HEK293 (cell line): ENCODE data around the gene HUS1B.
A peak's percentile ranks its signal among the peaks of the same experiment; 100 is the strongest.

ENCODE experiments used
- CTCF ChIA-PET: fragments of 350-600 bp; formaldehyde crosslinking; extraction: SDS; loops from one replicate; lab custom pipeline; 2021; ENCODE audit warnings: antibody characterized with exemption; lab: Yijun Ruan, JAX
- POLR2A ChIA-PET: fragments of 300-600 bp; formaldehyde crosslinking; extraction: SDS; loops from one replicate; lab custom pipeline; 2020; ENCODE audit warnings: antibody characterized with exemption, inconsistent platforms; lab: Yijun Ruan, JAX
- H3K27ac ChIP-seq: fragments of 200-500 bp; sonication (Bioruptor generic); 2 replicates; pipeline ENCODE4 v1.5.1; 2014; ENCODE audit warnings: low read depth, low read length, control low read depth, inconsistent platforms; ENCODE audit errors: extremely low read depth
- H3K36me3 ChIP-seq, 2 experiments: fragments of 200-500 bp in 1 of 2; sonication (Bioruptor generic) in 1 of 2; 1 replicate in 1 of 2; 2 replicates in 1 of 2; pipeline ENCODE4 v1.5.1; 2014 to 2017; ENCODE audit warnings: inconsistent platforms in 2 of 2, low read length in 2 of 2; ENCODE audit not compliant: control insufficient read depth in 2 of 2, insufficient read depth in 1 of 2
- H3K4me1 ChIP-seq: fragments of 200-500 bp; sonication (Bioruptor generic); 2 replicates; pipeline ENCODE4 v1.5.1; 2014; ENCODE audit warnings: mild to moderate bottlenecking, low read length, inconsistent platforms; ENCODE audit not compliant: control insufficient read depth, insufficient read depth
- H3K4me3 ChIP-seq: 2 replicates; pipeline ENCODE4 v1.5.1; 2011; ENCODE audit warnings: low read depth, mild to moderate bottlenecking, control low read depth, low read length, moderate library complexity
- H3K9me3 ChIP-seq: fragments of 200-500 bp; sonication (Bioruptor generic); 2 replicates; pipeline ENCODE4 v1.5.1; 2014; ENCODE audit warnings: low read depth, low read length, inconsistent platforms; ENCODE audit not compliant: control insufficient read depth, insufficient read depth
- BCL11B ChIP-seq: fragments of 450-650 bp; formaldehyde crosslinking; IDR thresholded peaks from 2 replicates; pipeline ENCODE4 v1.5.1; 2016; ENCODE audit warnings: low read depth, missing biosample characterization, missing genetic modification characterization
- EGR2 ChIP-seq: fragments of 450-650 bp; formaldehyde crosslinking; IDR thresholded peaks from 2 replicates; pipeline ENCODE4 v1.5.1; 2016; ENCODE audit warnings: low read depth, missing biosample characterization, missing genetic modification characterization
- GFI1B ChIP-seq: fragments of 450-650 bp; formaldehyde crosslinking; IDR thresholded peaks from 2 replicates; pipeline ENCODE4 v1.5.1; 2016; ENCODE audit warnings: missing biosample characterization, missing genetic modification characterization
- GLI4 ChIP-seq: fragments of 450-650 bp; formaldehyde crosslinking; IDR thresholded peaks from 2 replicates; pipeline ENCODE4 v1.5.1; 2016; ENCODE audit warnings: missing biosample characterization, missing genetic modification characterization
- HOXD13 ChIP-seq: sonication (generic); formaldehyde crosslinking; IDR thresholded peaks from 2 replicates; pipeline ENCODE4 v1.8.0; 2022; ENCODE audit warnings: missing genetic modification reagents, borderline replicate concordance
- SCRT2 ChIP-seq: fragments of 450-650 bp; formaldehyde crosslinking; IDR thresholded peaks from 2 replicates; pipeline ENCODE4 v1.5.1; 2016; ENCODE audit warnings: missing biosample characterization, missing genetic modification characterization
- TCF7L2 ChIP-seq: IDR thresholded peaks from 2 replicates; pipeline ENCODE4 v1.6.1; 2011; ENCODE audit warnings: low read depth, mild to moderate bottlenecking, inconsistent platforms, low read length, moderate library complexity, borderline replicate concordance
- WT1 ChIP-seq: fragments of 450-650 bp; formaldehyde crosslinking; IDR thresholded peaks from 2 replicates; pipeline ENCODE4 v1.5.1; 2016; ENCODE audit warnings: missing biosample characterization, missing genetic modification characterization
- YY1 ChIP-seq: fragments of 450-650 bp; formaldehyde crosslinking; IDR thresholded peaks from 2 replicates; pipeline ENCODE4 v1.5.1; 2018; ENCODE audit warnings: missing biosample characterization, missing genetic modification characterization
- ZBTB21 ChIP-seq: fragments of 450-650 bp; formaldehyde crosslinking; IDR thresholded peaks from 2 replicates; pipeline ENCODE4 v1.5.1; 2017; ENCODE audit warnings: missing biosample characterization, missing genetic modification characterization
- ZNF10 ChIP-seq: fragments of 450-650 bp; formaldehyde crosslinking; IDR thresholded peaks from 2 replicates; pipeline ENCODE4 v1.5.1; 2017; ENCODE audit warnings: missing biosample characterization, missing genetic modification characterization
- ZNF121 ChIP-seq: fragments of 450-650 bp; formaldehyde crosslinking; IDR thresholded peaks from 2 replicates; pipeline ENCODE4 v1.5.1; 2016; ENCODE audit warnings: missing biosample characterization, missing genetic modification characterization
- ZNF169 ChIP-seq: fragments of 450-650 bp; formaldehyde crosslinking; IDR thresholded peaks from 2 replicates; pipeline ENCODE4 v1.5.1; 2016; ENCODE audit warnings: missing biosample characterization, missing genetic modification characterization
- ZNF202 ChIP-seq: fragments of 450-650 bp; formaldehyde crosslinking; IDR thresholded peaks from 2 replicates; pipeline ENCODE4 v1.5.1; 2016; ENCODE audit warnings: missing biosample characterization, missing genetic modification characterization, borderline replicate concordance
- ZNF335 ChIP-seq: fragments of 450-650 bp; formaldehyde crosslinking; conservative IDR thresholded peaks from 2 replicates; pipeline ENCODE4 v1.5.1; 2016; ENCODE audit warnings: missing biosample characterization, missing genetic modification characterization
- ZNF473 ChIP-seq: fragments of 450-650 bp; formaldehyde crosslinking; IDR thresholded peaks from 2 replicates; pipeline ENCODE4 v1.5.1; 2017; ENCODE audit warnings: missing biosample characterization, missing genetic modification characterization
- ZNF48 ChIP-seq: fragments of 450-650 bp; formaldehyde crosslinking; IDR thresholded peaks from 2 replicates; pipeline ENCODE4 v1.5.1; 2016; ENCODE audit warnings: missing biosample characterization, missing genetic modification characterization
- ZNF488 ChIP-seq: fragments of 450-650 bp; formaldehyde crosslinking; IDR thresholded peaks from 2 replicates; pipeline ENCODE4 v1.5.1; 2016; ENCODE audit warnings: missing biosample characterization, missing genetic modification characterization
- ZNF548 ChIP-seq: fragments of 450-650 bp; formaldehyde crosslinking; IDR thresholded peaks from 2 replicates; pipeline ENCODE4 v1.5.1; 2016; ENCODE audit warnings: missing biosample characterization, missing genetic modification characterization
- ZNF660 ChIP-seq: fragments of 450-650 bp; IDR thresholded peaks from 2 replicates; pipeline ENCODE4 v1.5.1; 2018; ENCODE audit warnings: missing biosample characterization, mild to moderate bottlenecking, missing genetic modification characterization
- ZNF747 ChIP-seq: fragments of 450-650 bp; formaldehyde crosslinking; IDR thresholded peaks from 2 replicates; pipeline ENCODE4 v1.5.1; 2016; ENCODE audit warnings: missing biosample characterization, missing genetic modification characterization
- TF ChIP-seq, protein P1 (sequence below): fragments of 450-650 bp; formaldehyde crosslinking; IDR thresholded peaks from 2 replicates; pipeline ENCODE4 v1.5.1; 2016; ENCODE audit warnings: missing biosample characterization, missing genetic modification characterization
- TF ChIP-seq, protein P2 (sequence below): fragments of 450-650 bp; formaldehyde crosslinking; IDR thresholded peaks from 2 replicates; pipeline ENCODE4 v1.5.1; 2016; ENCODE audit warnings: missing biosample characterization, missing genetic modification characterization
- TF ChIP-seq, protein P3 (sequence below): fragments of 450-650 bp; IDR thresholded peaks from 2 replicates; pipeline ENCODE4 v1.5.1; 2018; ENCODE audit warnings: missing biosample characterization, mild to moderate bottlenecking, missing genetic modification characterization
- TF ChIP-seq, protein P4 (sequence below): fragments of 450-650 bp; formaldehyde crosslinking; IDR thresholded peaks from 2 replicates; pipeline ENCODE4 v1.5.1; 2017; ENCODE audit warnings: missing biosample characterization, missing genetic modification characterization
- TF ChIP-seq, protein P5 (sequence below): fragments of 450-650 bp; formaldehyde crosslinking; IDR thresholded peaks from 2 replicates; pipeline ENCODE4 v1.5.1; 2016; ENCODE audit warnings: missing biosample characterization, missing genetic modification characterization

HUS1B gene

DNA sequence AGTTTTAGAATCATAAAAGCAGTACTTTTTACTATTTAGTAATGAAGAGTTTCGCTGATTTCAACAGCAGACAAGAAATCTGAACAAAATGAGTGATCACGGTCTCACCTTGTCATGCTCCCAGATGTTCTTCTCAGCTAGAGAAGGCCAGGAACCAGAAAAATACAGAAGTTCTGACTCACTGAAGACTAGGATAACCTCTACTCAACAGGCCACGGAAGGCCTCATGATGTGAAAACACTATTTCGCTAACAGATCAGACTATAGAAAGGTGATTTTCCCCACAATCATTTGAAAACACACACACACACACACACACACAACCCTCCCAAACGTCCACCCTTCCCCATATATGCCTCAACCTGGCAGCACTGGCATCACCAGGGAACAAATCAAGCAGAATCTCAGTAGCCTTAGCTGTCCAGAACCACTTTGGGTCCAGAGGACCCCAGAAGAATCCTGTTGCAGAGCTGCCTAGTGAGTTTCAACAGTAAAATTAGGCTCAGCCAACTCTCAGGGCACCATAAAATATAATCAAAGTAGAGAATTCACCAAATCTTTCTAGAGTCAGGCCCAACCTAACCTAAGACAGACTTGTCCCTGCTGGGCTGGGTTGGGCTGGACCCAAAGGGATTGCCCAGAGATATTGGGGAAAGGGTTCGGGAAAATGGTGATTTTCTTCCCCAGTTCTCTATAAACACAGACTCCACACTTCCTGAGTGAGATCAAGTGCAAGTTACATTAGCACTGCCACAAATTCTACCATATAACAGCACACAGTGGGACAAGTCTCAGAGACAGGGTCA, 28.1 kb upstream of the HUS1B start (continued):
- TF ChIP-seq ZNF488 (no peak), WT1 (tag by site-specific recombination) (0 out of 2 replicates have a peak, but pooled peaks have one; percentile 4), ZBTB21 (no peak), ZNF473 (tag by site-specific recombination) (no peak), HOXD13 (CRISPR knock-in tag) (no peak), ZNF121 (tag by site-specific recombination) (no peak), YY1 (tag by site-specific recombination) (no peak), BCL11B (tag by site-specific recombination) (no peak), ZNF10 (no peak), ZNF660 (tag by site-specific recombination) (no peak), ZNF48 (no peak), SCRT2 (tag by site-specific recombination) (0 out of 2 replicates have a peak, but pooled peaks have one; percentile 20), ZNF335 (tag by site-specific recombination) (peak; percentile 61)
- TF ChIP-seq, protein P1, sequence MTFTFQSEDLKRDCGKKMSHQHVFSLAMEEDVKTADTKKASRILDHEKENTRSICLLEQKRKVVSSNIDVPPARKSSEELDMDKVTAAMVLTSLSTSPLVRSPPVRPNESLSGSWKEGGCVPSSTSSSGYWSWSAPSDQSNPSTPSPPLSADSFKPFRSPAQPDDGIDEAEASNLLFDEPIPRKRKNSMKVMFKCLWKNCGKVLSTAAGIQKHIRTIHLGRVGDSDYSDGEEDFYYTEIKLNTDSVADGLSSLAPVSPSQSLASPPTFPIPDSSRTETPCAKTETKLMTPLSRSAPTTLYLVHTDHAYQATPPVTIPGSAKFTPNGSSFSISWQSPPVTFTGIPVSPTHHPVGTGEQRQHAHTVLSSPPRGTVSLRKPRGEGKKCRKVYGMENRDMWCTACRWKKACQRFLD (tag by site-specific recombination): no peak
- TF ChIP-seq, protein P2, sequence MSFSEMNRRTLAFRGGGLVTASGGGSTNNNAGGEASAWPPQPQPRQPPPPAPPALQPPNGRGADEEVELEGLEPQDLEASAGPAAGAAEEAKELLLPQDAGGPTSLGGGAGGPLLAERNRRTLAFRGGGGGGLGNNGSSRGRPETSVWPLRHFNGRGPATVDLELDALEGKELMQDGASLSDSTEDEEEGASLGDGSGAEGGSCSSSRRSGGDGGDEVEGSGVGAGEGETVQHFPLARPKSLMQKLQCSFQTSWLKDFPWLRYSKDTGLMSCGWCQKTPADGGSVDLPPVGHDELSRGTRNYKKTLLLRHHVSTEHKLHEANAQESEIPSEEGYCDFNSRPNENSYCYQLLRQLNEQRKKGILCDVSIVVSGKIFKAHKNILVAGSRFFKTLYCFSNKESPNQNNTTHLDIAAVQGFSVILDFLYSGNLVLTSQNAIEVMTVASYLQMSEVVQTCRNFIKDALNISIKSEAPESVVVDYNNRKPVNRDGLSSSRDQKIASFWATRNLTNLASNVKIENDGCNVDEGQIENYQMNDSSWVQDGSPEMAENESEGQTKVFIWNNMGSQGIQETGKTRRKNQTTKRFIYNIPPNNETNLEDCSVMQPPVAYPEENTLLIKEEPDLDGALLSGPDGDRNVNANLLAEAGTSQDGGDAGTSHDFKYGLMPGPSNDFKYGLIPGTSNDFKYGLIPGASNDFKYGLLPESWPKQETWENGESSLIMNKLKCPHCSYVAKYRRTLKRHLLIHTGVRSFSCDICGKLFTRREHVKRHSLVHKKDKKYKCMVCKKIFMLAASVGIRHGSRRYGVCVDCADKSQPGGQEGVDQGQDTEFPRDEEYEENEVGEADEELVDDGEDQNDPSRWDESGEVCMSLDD (tag by site-specific recombination): no peak
- TF ChIP-seq, all 188 proteins: peak for 5

DNA sequence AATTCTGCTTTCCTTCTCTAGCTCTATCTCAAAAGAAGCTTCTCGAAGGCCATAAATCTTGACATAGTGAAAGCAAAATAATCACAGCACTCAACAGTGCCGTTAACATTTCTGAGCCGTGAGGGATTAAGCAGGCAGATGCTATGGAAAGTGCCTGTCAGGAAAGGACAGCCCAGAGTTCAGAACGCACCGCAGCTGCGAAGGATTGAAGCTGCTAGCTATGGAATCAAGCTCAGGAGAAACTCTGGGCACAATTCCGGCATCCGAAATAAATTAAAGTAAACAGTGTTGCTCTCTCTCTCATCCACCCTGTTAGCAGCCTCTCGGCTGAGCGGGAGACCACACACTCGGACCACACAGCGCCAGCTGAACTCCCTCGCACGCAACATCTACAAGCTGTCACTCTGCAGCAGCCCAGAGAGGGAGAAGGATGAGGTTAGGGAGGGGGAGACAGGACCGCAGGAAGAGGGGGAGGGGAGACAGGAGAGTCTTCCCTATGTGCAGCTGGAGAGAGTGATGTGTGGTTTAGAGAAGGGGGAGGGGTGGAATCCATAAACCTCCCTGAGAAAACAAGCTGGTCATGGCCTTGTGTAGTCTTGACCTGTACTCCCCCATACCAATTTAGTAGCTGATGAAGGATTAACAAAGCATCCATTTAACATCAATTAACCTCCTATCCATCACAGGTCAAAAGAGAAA, 27.0 kb upstream of the HUS1B start:
- ChIA-PET CTCF (interaction anchor here (0.5 to 5.2 kb wide), 14 partner anchors 9 to 404 kb away, joined by 3 to 27 read pairs (median 3); partner anchors contain the start of gene EXOC2), POLR2A (interaction anchor here (0.5 to 2.0 kb wide), 7 partner anchors 9 to 299 kb away, joined by 3 to 30 read pairs (median 4); partner anchors contain the start of gene EXOC2)
- Histone ChIP-seq H3K27ac (peak overlapping the region; percentile 91), H3K4me1 (peaks cover 50% of the 10 kb centered on the region), H3K36me3 (peaks cover 0 to 8% of the 10 kb centered on the region in 2 experiments; a peak in 1 of 3 replicates), H3K4me3 (peak overlapping the region; percentile 20), H3K9me3 (no peaks in the 10 kb centered on the region)
- TF ChIP-seq, protein P3, sequence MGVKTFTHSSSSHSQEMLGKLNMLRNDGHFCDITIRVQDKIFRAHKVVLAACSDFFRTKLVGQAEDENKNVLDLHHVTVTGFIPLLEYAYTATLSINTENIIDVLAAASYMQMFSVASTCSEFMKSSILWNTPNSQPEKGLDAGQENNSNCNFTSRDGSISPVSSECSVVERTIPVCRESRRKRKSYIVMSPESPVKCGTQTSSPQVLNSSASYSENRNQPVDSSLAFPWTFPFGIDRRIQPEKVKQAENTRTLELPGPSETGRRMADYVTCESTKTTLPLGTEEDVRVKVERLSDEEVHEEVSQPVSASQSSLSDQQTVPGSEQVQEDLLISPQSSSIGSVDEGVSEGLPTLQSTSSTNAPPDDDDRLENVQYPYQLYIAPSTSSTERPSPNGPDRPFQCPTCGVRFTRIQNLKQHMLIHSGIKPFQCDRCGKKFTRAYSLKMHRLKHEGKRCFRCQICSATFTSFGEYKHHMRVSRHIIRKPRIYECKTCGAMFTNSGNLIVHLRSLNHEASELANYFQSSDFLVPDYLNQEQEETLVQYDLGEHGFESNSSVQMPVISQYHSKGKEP (tag by site-specific recombination): peak; percentile 50
- TF ChIP-seq TCF7L2 (peak; percentile 50), ZNF548 (tag by site-specific recombination) (no peak; the same call in 1 of the 2 replicates), ZNF202 (tag by site-specific recombination) (no peak), GLI4 (no peak), EGR2 (tag by site-specific recombination) (peak; percentile 73), GFI1B (tag by site-specific recombination) (peak; percentile 52; the same call in 1 of the 2 replicates), ZNF747 (tag by site-specific recombination) (no peak), ZNF169 (no peak)
- TF ChIP-seq, protein P4, sequence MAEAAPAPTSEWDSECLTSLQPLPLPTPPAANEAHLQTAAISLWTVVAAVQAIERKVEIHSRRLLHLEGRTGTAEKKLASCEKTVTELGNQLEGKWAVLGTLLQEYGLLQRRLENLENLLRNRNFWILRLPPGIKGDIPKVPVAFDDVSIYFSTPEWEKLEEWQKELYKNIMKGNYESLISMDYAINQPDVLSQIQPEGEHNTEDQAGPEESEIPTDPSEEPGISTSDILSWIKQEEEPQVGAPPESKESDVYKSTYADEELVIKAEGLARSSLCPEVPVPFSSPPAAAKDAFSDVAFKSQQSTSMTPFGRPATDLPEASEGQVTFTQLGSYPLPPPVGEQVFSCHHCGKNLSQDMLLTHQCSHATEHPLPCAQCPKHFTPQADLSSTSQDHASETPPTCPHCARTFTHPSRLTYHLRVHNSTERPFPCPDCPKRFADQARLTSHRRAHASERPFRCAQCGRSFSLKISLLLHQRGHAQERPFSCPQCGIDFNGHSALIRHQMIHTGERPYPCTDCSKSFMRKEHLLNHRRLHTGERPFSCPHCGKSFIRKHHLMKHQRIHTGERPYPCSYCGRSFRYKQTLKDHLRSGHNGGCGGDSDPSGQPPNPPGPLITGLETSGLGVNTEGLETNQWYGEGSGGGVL (tag by site-specific recombination): peak; percentile 99
- TF ChIP-seq, protein P5, sequence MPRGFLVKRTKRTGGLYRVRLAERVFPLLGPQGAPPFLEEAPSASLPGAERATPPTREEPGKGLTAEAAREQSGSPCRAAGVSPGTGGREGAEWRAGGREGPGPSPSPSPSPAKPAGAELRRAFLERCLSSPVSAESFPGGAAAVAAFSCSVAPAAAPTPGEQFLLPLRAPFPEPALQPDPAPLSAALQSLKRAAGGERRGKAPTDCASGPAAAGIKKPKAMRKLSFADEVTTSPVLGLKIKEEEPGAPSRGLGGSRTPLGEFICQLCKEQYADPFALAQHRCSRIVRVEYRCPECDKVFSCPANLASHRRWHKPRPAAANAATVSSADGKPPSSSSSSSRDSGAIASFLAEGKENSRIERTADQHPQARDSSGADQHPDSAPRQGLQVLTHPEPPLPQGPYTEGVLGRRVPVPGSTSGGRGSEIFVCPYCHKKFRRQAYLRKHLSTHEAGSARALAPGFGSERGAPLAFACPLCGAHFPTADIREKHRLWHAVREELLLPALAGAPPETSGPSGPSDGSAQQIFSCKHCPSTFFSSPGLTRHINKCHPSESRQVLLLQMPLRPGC (tag by site-specific recombination): peak; percentile 85
